Uterus (tissue), 2 donors: ENCODE data around the gene CHD9NB.
"Not testable (repeated sequence)": the region's sequence is repeated elsewhere in the genome, so short reads cannot be mapped to it uniquely, and the experiment has no call there.

ENCODE experiments used
- CTCF ChIP-seq, 4 experiments: fragments of 200-600 bp in 2 of 4; fragments of 450-650 bp in 2 of 4; sonication (generic) in 2 of 4; IDR thresholded peaks; one replicate each; pipeline ENCODE4 v1.5.1; 2016 to 2019; ENCODE audit warnings: antibody characterized with exemption in 4 of 4, mild to moderate bottlenecking in 2 of 4, moderate library complexity in 1 of 4
- POLR2A ChIP-seq, 2 donors: fragments of 450-650 bp; IDR thresholded peaks; one replicate each; pipeline ENCODE4 v1.6.1; 2016; ENCODE audit warnings: antibody characterized with exemption in 2 of 2, mild to moderate bottlenecking in 1 of 2, moderate library complexity in 1 of 2

DNA sequence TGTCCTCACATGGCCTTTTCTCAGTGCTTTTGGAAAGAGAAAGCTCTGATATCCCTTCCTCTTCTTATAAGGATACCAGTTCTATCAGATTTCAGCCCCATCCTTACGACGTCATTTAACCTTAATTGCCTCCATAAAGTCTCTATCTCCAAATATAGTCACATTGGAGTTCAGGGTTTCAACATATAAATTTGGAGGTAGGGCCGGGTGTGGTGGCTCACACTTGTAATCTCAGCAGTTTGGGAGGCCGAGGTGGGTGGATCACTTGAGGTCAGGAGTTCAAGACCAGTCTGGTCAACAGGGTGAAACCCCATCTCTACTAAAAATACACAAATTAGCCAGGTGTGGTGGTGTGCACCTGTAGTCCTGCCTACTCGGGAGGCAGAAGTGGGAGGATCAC is 5.2 kb downstream of the CHD9NB start:
- not testable (repeated sequence) for TF ChIP-seq CTCF, POLR2A (IDR thresholded peaks at IDR 0.05)
